T-cell (primary cell): Measurements from ENCODE around the gene AP3D1. TPM values are rescaled to one million over a fixed set of nuclear protein-coding genes. Genes with fewer than 3 reads are reported as not detected.
A peak's percentile ranks its signal among the peaks of the same experiment; 100 is the strongest.
"Not testable (repeated sequence)": the region's sequence is repeated elsewhere in the genome, so short reads cannot be mapped to it uniquely, and the experiment has no call there.

Source experiments
- ATAC-seq, 4 experiments: fragments of 200-7000 bp in 3 of 4; fragments of 150-1000 bp in 1 of 4; cut with Tn5 transposase; replicated peaks in 1 of 4; 1 replicate in 3 of 4; 2 replicates in 1 of 4; pipeline ENCODE4 v1.10.0; 2021; ENCODE audit warnings: moderate library complexity in 3 of 4, mild to moderate bottlenecking in 2 of 4, moderate number of reproducible peaks in 1 of 4
- CTCF ChIA-PET, 2 donors: fragments of 300-600 bp; sonication (Branson Sonifier 250); formaldehyde crosslinking; loops; one replicate each; lab custom pipeline; 2022; ENCODE audit warnings: antibody characterized with exemption in 2 of 2; lab: Charles Lee
- POLR2A ChIA-PET, 2 donors: fragments of 300-600 bp; sonication (Branson Sonifier 250); formaldehyde crosslinking; loops; one replicate each; lab custom pipeline; 2022; ENCODE audit warnings: antibody characterized with exemption in 2 of 2; lab: Charles Lee
- DNase-seq, 35 experiments: peaks; one replicate each; pipeline versions ENCODE4 v3.0.0 to v3.0.0-alpha.2; 2013 to 2023
- H3K27ac ChIP-seq: one replicate; pipeline ENCODE4 v1.5.1; 2013; ENCODE audit warnings: low read length
- H3K27me3 ChIP-seq, 2 experiments: replicated peaks in 1 of 2; 1 replicate in 1 of 2; 2 replicates in 1 of 2; pipeline versions ENCODE4 v1.6.1 to v1.7.0; 2013; ENCODE audit warnings: low read length in 1 of 2, mixed read lengths in 1 of 2; ENCODE audit not compliant: control insufficient read depth in 2 of 2, insufficient read depth in 2 of 2; ENCODE audit errors: extremely low read depth in 1 of 2
- H3K36me3 ChIP-seq, 2 donors: 1 replicate in 1 of 2; 2 replicates in 1 of 2; pipeline versions ENCODE4 v1.6.1 to v1.7.0; 2013; ENCODE audit warnings: low read length in 1 of 2; ENCODE audit not compliant: control insufficient read depth in 2 of 2, insufficient read depth in 1 of 2; ENCODE audit errors: extremely low read depth in 1 of 2
- H3K4me1 ChIP-seq, 2 experiments: 1 replicate in 1 of 2; 2 replicates in 1 of 2; pipeline versions ENCODE4 v1.6.1 to v1.7.0; 2013; ENCODE audit warnings: low read length in 2 of 2, mixed read lengths in 1 of 2; ENCODE audit not compliant: insufficient read depth in 2 of 2, control insufficient read depth in 1 of 2; ENCODE audit errors: extremely low read depth in 1 of 2
- H3K4me3 ChIP-seq, 2 donors: 1 replicate in 1 of 2; 2 replicates in 1 of 2; pipeline versions ENCODE4 v1.5.1 to v1.7.0; 2013; ENCODE audit warnings: mild to moderate bottlenecking in 2 of 2, low read length in 1 of 2, moderate library complexity in 1 of 2; ENCODE audit not compliant: control insufficient read depth in 1 of 2; ENCODE audit errors: extremely low read depth in 1 of 2
- H3K9me3 ChIP-seq: 2 replicates; pipeline ENCODE4 v1.7.0; 2013
- H3K27ac Mint-ChIP-seq, 2 donors: one replicate each; pipeline ENCODE4 v1.8.0; 2020 to 2021; ENCODE audit warnings: mild to moderate bottlenecking in 2 of 2, mixed read lengths in 2 of 2
- H3K27me3 Mint-ChIP-seq, 2 donors: one replicate each; pipeline ENCODE4 v1.8.0; 2021 to 2022; ENCODE audit warnings: mixed read lengths in 2 of 2
- H3K36me3 Mint-ChIP-seq: one replicate; pipeline ENCODE4 v1.8.0; 2021; ENCODE audit warnings: mixed read lengths
- H3K4me1 Mint-ChIP-seq, 3 donors: one replicate each; pipeline ENCODE4 v1.8.0; 2020 to 2022; ENCODE audit warnings: mixed read lengths in 3 of 3, mild to moderate bottlenecking in 1 of 3
- H3K4me3 Mint-ChIP-seq, 3 donors: one replicate each; pipeline ENCODE4 v1.8.0; 2020 to 2022; ENCODE audit warnings: mild to moderate bottlenecking in 3 of 3, mixed read lengths in 3 of 3, moderate library complexity in 3 of 3
- H3K9me3 Mint-ChIP-seq, 3 donors: one replicate each; pipeline ENCODE4 v1.8.0; 2020 to 2022; ENCODE audit warnings: mixed read lengths in 3 of 3
- whole genome bisulfite sequencing: methylation state at CpG from one replicate; pipeline ENCODE4 v1.1.5; 2013; ENCODE audit warnings: missing lambda C conversion rate; ENCODE audit not compliant: insufficient coverage; 5-methylcytosine and 5-hydroxymethylcytosine counted together
- total RNA-seq, 35 experiments: library from RNA in 6 of 35; stranded (reverse) in 6 of 35; fragments of 120-200 nt in 1 of 35; gene quantifications; one replicate each; pipeline versions ENCODE4 v1.2.1 to v1.2.4 and lab custom pipeline; 2013 to 2026

Gene AP3D1
- total RNA-seq, 5 donors from 2014 or later (not counting 1 experiment from before 2014, with no cell fraction given): 78.6 to 91.5 (median 86.7) TPM

GRCh38 chr19:2087621-2088100 lies 63.7 kb downstream of the AP3D1 start:
- H3K36me3 Mint-ChIP-seq: peaks cover 8% of the 10 kb centered on the region
- H3K27ac ChIP-seq: peak overlapping the region; percentile 69
- peak overlapping the region; percentile 4 to 42 for H3K4me3 ChIP-seq
- POLR2A ChIA-PET: interaction anchor here in 1 of 2 donors (0.6 kb wide), 1 partner anchor 59 kb away, joined by 3 read pairs; no protein-coding TSS in a partner anchor
- peaks cover 29 to 90% of the 10 kb centered on the region in 2 experiments for H3K4me1 ChIP-seq
- H3K4me1 Mint-ChIP-seq: peaks cover 69 to 75% (median 70%) of the 10 kb centered on the region in 3 donors
- peak overlapping the region; percentile 57 to 98 (median 64) for H3K4me3 Mint-ChIP-seq
- no peaks in the 10 kb centered on the region for H3K9me3 Mint-ChIP-seq
- DNase-seq: peak in 8 of 35 experiments; percentile 18 to 57 (median 26)
- no peaks in the 10 kb centered on the region for H3K9me3 ChIP-seq
- CTCF ChIA-PET: interaction anchor here in 1 of 2 donors (0.8 to 1.1 kb wide), 2 partner anchors 8 to 25 kb away, joined by 3 read pairs; partner anchors contain the start of gene MOB3A
- H3K27ac Mint-ChIP-seq: peak overlapping the region; percentile 93 to 95
- peaks cover 0 to 3% of the 10 kb centered on the region in 2 donors for H3K36me3 ChIP-seq
- WGBS: 18% methylated on average over 8 of the region's 14 CpGs
- H3K27me3 ChIP-seq: no peaks in the 10 kb centered on the region
- no peaks in the 10 kb centered on the region for H3K27me3 Mint-ChIP-seq
- ATAC-seq: peak in 2 of 4 experiments; percentile 18

- H3K27me3 Mint-ChIP-seq, CTCF ChIA-PET, H3K36me3 Mint-ChIP-seq, H3K9me3 Mint-ChIP-seq, H3K27me3 ChIP-seq, H3K36me3 ChIP-seq, H3K9me3 ChIP-seq: not testable (repeated sequence)
- Mint-ChIP-seq H3K27ac (peak overlapping the region; percentile 93 to 95), H3K4me3 (peak overlapping the region; percentile 57 to 98 (median 64)), H3K4me1 (peaks cover 72 to 77% (median 73%) of the 10 kb centered on the region in 3 donors)
- peaks cover 35 to 90% of the 10 kb centered on the region in 2 experiments for H3K4me1 ChIP-seq
- ATAC-seq (peak in 2 of 4 experiments; percentile 0 to 2), DNase-seq (peak in 1 of 35 experiments; percentile 21)
- peak overlapping the region in 1 of 2 donors; percentile 42 for H3K4me3 ChIP-seq
- H3K27ac ChIP-seq: peak overlapping the region; percentile 69
- WGBS: 42% methylated on average over 9 of the region's 13 CpGs
- POLR2A ChIA-PET: interaction anchor here (0.6 to 0.7 kb wide), 2 partner anchors 28 to 58 kb away, joined by 3 read pairs; no protein-coding TSS in a partner anchor
Measured at GRCh38 chr19:2086695-2087620, 64.4 kb downstream of the AP3D1 start.

GRCh38 chr19:2084993-2085720 lies 66.2 kb downstream of the AP3D1 start:
- Histone ChIP-seq H3K27ac (peak overlapping the region; percentile 97), H3K4me3 (peak overlapping the region; percentile 92 to 99), H3K27me3 (no peaks in the 10 kb centered on the region), H3K36me3 (peaks cover 0 to 17% of the 10 kb centered on the region in 2 donors), H3K9me3 (no peaks in the 10 kb centered on the region), H3K4me1 (peaks cover 39 to 90% of the 10 kb centered on the region in 2 experiments)
- Mint-ChIP-seq H3K9me3 (no peaks in the 10 kb centered on the region), H3K4me1 (peaks cover 76 to 80% (median 76%) of the 10 kb centered on the region in 3 donors), H3K36me3 (peaks cover 13% of the 10 kb centered on the region), H3K27me3 (no peaks in the 10 kb centered on the region), H3K27ac (peak overlapping the region; percentile 99), H3K4me3 (peak overlapping the region; percentile 98 to 99 (median 99))
- POLR2A ChIA-PET: interaction anchor here (0.6 to 0.7 kb wide), 2 partner anchors 16 to 343 kb away, joined by 5 to 11 read pairs; no protein-coding TSS in a partner anchor
- WGBS: 0% methylated on average over 23 of the region's 28 CpGs
- DNase-seq (peak; percentile 76 to 98 (median 94)), ATAC-seq (peak; percentile 70 to 80 (median 76))
- CTCF ChIA-PET: interaction anchor here in 1 of 2 donors (0.6 to 0.8 kb wide), 4 partner anchors 9 to 43 kb away, joined by 3 to 5 read pairs (median 4); no protein-coding TSS in a partner anchor

GRCh38 chr19:2083174-2083854 lies 68.1 kb downstream of the AP3D1 start:
- Mint-ChIP-seq H3K4me1 (peaks cover 70 to 82% (median 78%) of the 10 kb centered on the region in 3 donors), H3K36me3 (peaks cover 18% of the 10 kb centered on the region), H3K27ac (peak overlapping the region; percentile 99), H3K4me3 (peak overlapping the region; percentile 98 to 99 (median 99)), H3K9me3 (no peaks in the 10 kb centered on the region), H3K27me3 (no peaks in the 10 kb centered on the region)
- Histone ChIP-seq H3K36me3 (peaks cover 0 to 36% of the 10 kb centered on the region in 2 donors), H3K9me3 (no peaks in the 10 kb centered on the region), H3K4me1 (peaks cover 31 to 89% of the 10 kb centered on the region in 2 experiments), H3K27ac (peak overlapping the region; percentile 97), H3K27me3 (no peaks in the 10 kb centered on the region), H3K4me3 (peak overlapping the region; percentile 92 to 99)
- CTCF ChIA-PET: interaction anchor here (0.5 to 1.0 kb wide), 2 partner anchors 13 to 89 kb away, joined by 3 to 4 read pairs; no protein-coding TSS in a partner anchor
- peak; percentile 36 to 62 (median 52) for ATAC-seq
- 0% methylated on average over 10 of the region's 20 CpGs for WGBS
- DNase-seq: peak; percentile 51 to 82 (median 68)
- POLR2A ChIA-PET: interaction anchor here (0.5 to 0.7 kb wide), 4 partner anchors 13 to 393 kb away, joined by 3 to 12 read pairs (median 5); partner anchors contain the start of gene GADD45B (in 1 of the 2)

- DNase-seq: peak in 33 of 35 experiments; percentile 36 to 76 (median 56)
- CTCF ChIA-PET: interaction anchor here in 1 of 2 donors (0.6 to 1.0 kb wide), 2 partner anchors 8 to 40 kb away, joined by 3 to 4 read pairs; no protein-coding TSS in a partner anchor
- peaks cover 19% of the 10 kb centered on the region for H3K36me3 Mint-ChIP-seq
- H3K9me3 Mint-ChIP-seq: no peaks in the 10 kb centered on the region
- Histone ChIP-seq H3K27ac (peak overlapping the region; percentile 97), H3K4me1 (peaks cover 23 to 89% of the 10 kb centered on the region in 2 experiments), H3K4me3 (peak overlapping the region; percentile 92 to 99), H3K36me3 (peaks cover 11 to 47% of the 10 kb centered on the region in 2 donors), H3K9me3 (no peaks in the 10 kb centered on the region), H3K27me3 (no peaks in the 10 kb centered on the region)
- POLR2A ChIA-PET: interaction anchor here in 1 of 2 donors (0.6 kb wide), 1 partner anchor 39 kb away, joined by 4 read pairs; no protein-coding TSS in a partner anchor
- H3K4me3 Mint-ChIP-seq: peak overlapping the region; percentile 98 to 99 (median 99)
- H3K27me3 Mint-ChIP-seq: no peaks in the 10 kb centered on the region
- peak in 3 of 4 experiments; percentile 19 to 30 (median 27) for ATAC-seq
- WGBS: 13% methylated on average over 26 of the region's 30 CpGs
- H3K4me1 Mint-ChIP-seq: peaks cover 59 to 71% (median 69%) of the 10 kb centered on the region in 3 donors
- H3K27ac Mint-ChIP-seq: peak overlapping the region; percentile 99
Measured at GRCh38 chr19:2081873-2082810, 69.2 kb downstream of the AP3D1 start.
